ENCODE results near the gene MYO3B. TPM values are rescaled to one million over a fixed set of nuclear protein-coding genes. Genes with fewer than 3 reads are reported as not detected.

The MYO3B gene
- total RNA-seq, 1 donor from 2014 or later, result 0.22 TPM

DNA sequence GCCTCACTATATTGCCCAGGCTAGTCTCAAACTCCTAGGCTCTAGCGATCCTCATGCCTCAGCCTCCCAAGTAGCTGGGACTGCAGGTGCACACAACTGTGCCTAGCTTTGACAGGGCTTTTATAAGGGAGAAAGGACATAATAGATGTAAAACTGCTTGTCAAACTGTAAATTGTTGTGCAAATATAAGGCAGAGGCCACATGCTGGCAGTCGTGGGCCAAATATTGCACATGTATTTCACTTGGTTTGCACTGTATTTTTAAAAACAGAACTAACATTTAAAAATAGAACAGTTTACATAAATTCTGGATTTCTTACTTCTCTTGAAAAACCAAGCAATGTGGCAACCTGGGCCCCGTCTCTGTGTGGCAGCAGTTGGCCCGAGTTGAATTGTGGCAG is 31.2 kb upstream of the MYO3B start:
- Mint-ChIP-seq H3K4me3 (ENCODE audit: unreplicated experiment) (no peak overlapping the region), H3K4me1 (ENCODE audit: low read depth, unreplicated experiment) (peaks cover 12% of the 10 kb centered on the region), H3K27me3 (ENCODE audit: unreplicated experiment) (peaks cover 2% of the 10 kb centered on the region), H3K27ac (ENCODE audit: unreplicated experiment) (no peak overlapping the region), H3K9me3 (ENCODE audit: unreplicated experiment) (peaks cover 5% of the 10 kb centered on the region), H3K36me3 (ENCODE audit: unreplicated experiment) (no peaks in the 10 kb centered on the region)
- DNase-seq, result no peak
- TF ChIP-seq, protein P1, sequence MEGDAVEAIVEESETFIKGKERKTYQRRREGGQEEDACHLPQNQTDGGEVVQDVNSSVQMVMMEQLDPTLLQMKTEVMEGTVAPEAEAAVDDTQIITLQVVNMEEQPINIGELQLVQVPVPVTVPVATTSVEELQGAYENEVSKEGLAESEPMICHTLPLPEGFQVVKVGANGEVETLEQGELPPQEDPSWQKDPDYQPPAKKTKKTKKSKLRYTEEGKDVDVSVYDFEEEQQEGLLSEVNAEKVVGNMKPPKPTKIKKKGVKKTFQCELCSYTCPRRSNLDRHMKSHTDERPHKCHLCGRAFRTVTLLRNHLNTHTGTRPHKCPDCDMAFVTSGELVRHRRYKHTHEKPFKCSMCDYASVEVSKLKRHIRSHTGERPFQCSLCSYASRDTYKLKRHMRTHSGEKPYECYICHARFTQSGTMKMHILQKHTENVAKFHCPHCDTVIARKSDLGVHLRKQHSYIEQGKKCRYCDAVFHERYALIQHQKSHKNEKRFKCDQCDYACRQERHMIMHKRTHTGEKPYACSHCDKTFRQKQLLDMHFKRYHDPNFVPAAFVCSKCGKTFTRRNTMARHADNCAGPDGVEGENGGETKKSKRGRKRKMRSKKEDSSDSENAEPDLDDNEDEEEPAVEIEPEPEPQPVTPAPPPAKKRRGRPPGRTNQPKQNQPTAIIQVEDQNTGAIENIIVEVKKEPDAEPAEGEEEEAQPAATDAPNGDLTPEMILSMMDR (IDR thresholded peaks at IDR 0.05; ENCODE audit: partially characterized antibody, unreplicated experiment), result no peak

DNA sequence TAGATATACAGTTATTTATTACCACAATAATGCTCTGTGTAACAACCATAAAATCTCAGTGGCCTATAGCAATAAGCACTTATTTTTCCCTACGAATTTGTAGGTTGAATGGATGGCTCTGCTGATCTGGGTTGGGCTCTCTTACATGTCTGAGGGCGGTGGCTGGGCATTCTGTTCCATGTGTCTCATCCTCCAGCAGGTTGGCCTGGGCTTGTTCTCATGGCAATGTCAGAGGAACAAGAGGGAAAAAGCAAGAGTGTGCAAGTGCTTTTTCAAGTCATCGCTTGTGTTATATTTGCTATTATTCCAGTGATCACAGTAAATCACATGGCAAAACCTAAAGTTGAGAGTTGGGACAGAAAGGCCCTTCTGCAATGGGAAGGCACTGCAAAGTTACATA is 30.4 kb upstream of the MYO3B start:
- Mint-ChIP-seq H3K27ac (ENCODE audit: unreplicated experiment) (no peak overlapping the region), H3K36me3 (ENCODE audit: unreplicated experiment) (no peaks in the 10 kb centered on the region)

DNA sequence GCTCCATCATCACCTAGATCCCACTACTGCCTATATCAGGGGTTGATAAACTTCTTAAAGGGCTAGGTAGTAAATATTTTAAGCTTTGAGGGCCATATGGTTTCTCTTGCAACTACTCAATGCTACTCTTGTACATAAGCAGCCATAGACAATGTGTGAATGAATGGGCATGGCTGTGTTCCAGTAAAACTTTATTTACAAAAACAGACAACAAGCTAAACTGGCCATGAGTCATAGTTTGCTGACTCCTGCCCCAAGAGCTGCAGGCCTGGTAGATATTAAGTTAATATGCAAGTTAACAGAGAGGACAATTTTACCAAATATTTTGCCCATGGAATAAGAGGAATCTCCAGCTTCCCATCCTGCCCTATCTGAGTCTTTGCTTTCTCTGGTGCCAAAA is 29.8 kb upstream of the MYO3B start:
- peaks cover 2% of the 10 kb centered on the region for H3K27me3 Mint-ChIP-seq (ENCODE audit: unreplicated experiment)
- TF ChIP-seq, protein P1 (IDR thresholded peaks at IDR 0.05; ENCODE audit: partially characterized antibody, unreplicated experiment), result no peak
- peak overlapping the region; percentile 55 for H3K27ac Mint-ChIP-seq (ENCODE audit: unreplicated experiment)
- DNase-seq, result no peak
- no peaks in the 10 kb centered on the region for H3K36me3 Mint-ChIP-seq (ENCODE audit: unreplicated experiment)
- peaks cover 3% of the 10 kb centered on the region for H3K9me3 Mint-ChIP-seq (ENCODE audit: unreplicated experiment)
- no peak overlapping the region for H3K4me3 Mint-ChIP-seq (ENCODE audit: unreplicated experiment)
- H3K4me1 Mint-ChIP-seq (ENCODE audit: low read depth, unreplicated experiment), result peaks cover 11% of the 10 kb centered on the region

More for the DNA sequence above, 30.4 kb upstream of the MYO3B start:
- no peak for DNase-seq
- TF ChIP-seq, protein P1 (IDR thresholded peaks at IDR 0.05; ENCODE audit: partially characterized antibody, unreplicated experiment), result no peak
- Mint-ChIP-seq H3K27me3 (ENCODE audit: unreplicated experiment) (peaks cover 2% of the 10 kb centered on the region), H3K9me3 (ENCODE audit: unreplicated experiment) (peaks cover 3% of the 10 kb centered on the region), H3K4me3 (ENCODE audit: unreplicated experiment) (no peak overlapping the region), H3K4me1 (ENCODE audit: low read depth, unreplicated experiment) (peaks cover 14% of the 10 kb centered on the region)

GRCh38 chr2:170152421-170152820 is 25.5 kb upstream of the MYO3B start:
- no peak for DNase-seq
- Mint-ChIP-seq H3K4me1 (ENCODE audit: low read depth, unreplicated experiment) (peaks cover 20% of the 10 kb centered on the region), H3K27me3 (ENCODE audit: unreplicated experiment) (peaks cover 2% of the 10 kb centered on the region), H3K27ac (ENCODE audit: unreplicated experiment) (no peak overlapping the region), H3K9me3 (ENCODE audit: unreplicated experiment) (peaks cover 3% of the 10 kb centered on the region), H3K36me3 (ENCODE audit: unreplicated experiment) (no peaks in the 10 kb centered on the region), H3K4me3 (ENCODE audit: unreplicated experiment) (no peak overlapping the region)
- TF ChIP-seq, protein P1 (IDR thresholded peaks at IDR 0.05; ENCODE audit: partially characterized antibody, unreplicated experiment), result no peak

DNA sequence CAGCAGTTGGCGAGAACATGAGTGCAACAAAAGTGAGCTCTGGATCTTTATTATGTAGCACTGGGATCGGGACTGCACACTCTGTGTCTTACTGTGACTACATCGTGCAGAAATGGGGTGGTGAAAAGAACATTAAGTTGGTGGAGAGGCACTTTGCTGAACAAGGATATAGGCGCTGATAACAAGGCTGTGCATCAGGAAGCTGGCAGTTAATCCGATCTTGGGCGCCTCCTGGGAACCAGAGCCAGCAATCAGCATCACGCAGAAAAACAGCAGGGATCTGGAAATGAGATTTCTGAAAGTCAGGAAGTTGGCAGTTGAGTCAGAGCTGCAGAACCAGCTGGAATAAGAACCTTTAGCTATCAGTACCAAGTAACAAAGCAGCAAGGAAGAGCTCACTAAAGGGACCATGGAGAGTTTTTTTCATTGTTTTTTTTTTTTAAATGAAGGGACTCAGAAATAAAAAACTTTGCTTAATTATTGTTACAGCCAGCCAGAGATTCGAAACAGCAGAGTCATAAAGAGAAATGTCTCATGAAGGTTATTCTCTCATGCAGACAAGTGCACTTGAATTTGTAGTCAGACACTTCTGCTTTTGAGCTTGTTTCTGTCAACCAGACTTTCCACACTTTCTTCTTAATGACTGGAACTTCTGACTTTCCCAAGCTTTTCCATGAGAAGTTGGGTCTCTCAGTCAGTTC is 22.8 kb upstream of the MYO3B start:
- Mint-ChIP-seq H3K9me3 (ENCODE audit: unreplicated experiment) (peaks cover 3% of the 10 kb centered on the region), H3K4me1 (ENCODE audit: low read depth, unreplicated experiment) (peaks cover 20% of the 10 kb centered on the region), H3K36me3 (ENCODE audit: unreplicated experiment) (no peaks in the 10 kb centered on the region), H3K27me3 (ENCODE audit: unreplicated experiment) (no peaks in the 10 kb centered on the region), H3K27ac (ENCODE audit: unreplicated experiment) (peak overlapping the region; percentile 67), H3K4me3 (ENCODE audit: unreplicated experiment) (peak overlapping the region; percentile 9)
- DNase-seq, result peak; percentile 29
- TF ChIP-seq, protein P1 (IDR thresholded peaks at IDR 0.05; ENCODE audit: partially characterized antibody, unreplicated experiment), result no peak
